NCI-H524 treated with DMSO at 0.1 percent for 48 hours (cell line): ENCODE data around the gene ENTPD2.
"Not testable (repeated sequence)": the region's sequence is repeated elsewhere in the genome, so short reads cannot be mapped to it uniquely, and the experiment has no call there.

Experiments
- DNase-seq: peaks from one replicate; lab custom pipeline; 2025; lab: John Stamatoyannopoulos, UW

The ENTPD2 gene

GRCh38 chr9:137045294-137046087 lies 8.4 kb downstream of the ENTPD2 start:
- no peak for DNase-seq

GRCh38 chr9:137044502-137045177 lies 9.2 kb downstream of the ENTPD2 start:
- no peak for DNase-seq

GRCh38 chr9:137044037-137044436 lies 9.8 kb downstream of the ENTPD2 start:
- no peak for DNase-seq

GRCh38 chr9:137042751-137043727 lies 10.8 kb downstream of the ENTPD2 start:
- DNase-seq, result no peak

GRCh38 chr9:137041124-137041523 lies 12.7 kb downstream of the ENTPD2 start:
- no peak for DNase-seq

GRCh38 chr9:137040568-137040967 lies 13.3 kb downstream of the ENTPD2 start:
- no peak for DNase-seq

- DNase-seq, result no peak
Measured at GRCh38 chr9:137039611-137040366, 14.1 kb downstream of the ENTPD2 start.

GRCh38 chr9:137038916-137039315 lies 14.9 kb downstream of the ENTPD2 start:
- no peak for DNase-seq

- DNase-seq, result no peak
Measured at GRCh38 chr9:137037483-137037882, 16.4 kb downstream of the ENTPD2 start.

GRCh38 chr9:137037035-137037434 lies 16.8 kb downstream of the ENTPD2 start:
- no peak for DNase-seq

- DNase-seq, result no peak
Measured at GRCh38 chr9:137035937-137036336, 17.9 kb downstream of the ENTPD2 start.

GRCh38 chr9:137035507-137035834 lies 18.4 kb downstream of the ENTPD2 start:
- DNase-seq, result no peak

GRCh38 chr9:137034709-137035506 lies 19.0 kb downstream of the ENTPD2 start:
- DNase-seq, result peak; percentile 46

- no peak for DNase-seq
Measured at GRCh38 chr9:137034039-137034708, 19.7 kb downstream of the ENTPD2 start.

- not testable (repeated sequence) for DNase-seq
Measured at GRCh38 chr9:137033481-137033880, 20.4 kb downstream of the ENTPD2 start.

- no peak for DNase-seq
Measured at GRCh38 chr9:137032858-137033257, 21.0 kb downstream of the ENTPD2 start.

GRCh38 chr9:137031904-137032640 lies 21.8 kb downstream of the ENTPD2 start, which contains the start of gene FUT7:
Gene FUT7, minus strand, starts transcription at chr9:137032088. Its CDS starts 97 bp downstream, at chr9:137031991.
- DNase-seq, result peak; percentile 39

- no peak for DNase-seq
Measured at GRCh38 chr9:137030538-137031527, 23.0 kb downstream of the ENTPD2 start.
